ENCODE measurements around the gene STEEP1. TPM values are rescaled to one million over a fixed set of nuclear protein-coding genes. Genes with fewer than 3 reads are reported as not detected.
"Not testable (repeated sequence)": the region's sequence is repeated elsewhere in the genome, so short reads cannot be mapped to it uniquely, and the experiment has no call there.

Gene STEEP1
- total RNA-seq, 1 donor from 2014 or later = 21.6 TPM

DNA sequence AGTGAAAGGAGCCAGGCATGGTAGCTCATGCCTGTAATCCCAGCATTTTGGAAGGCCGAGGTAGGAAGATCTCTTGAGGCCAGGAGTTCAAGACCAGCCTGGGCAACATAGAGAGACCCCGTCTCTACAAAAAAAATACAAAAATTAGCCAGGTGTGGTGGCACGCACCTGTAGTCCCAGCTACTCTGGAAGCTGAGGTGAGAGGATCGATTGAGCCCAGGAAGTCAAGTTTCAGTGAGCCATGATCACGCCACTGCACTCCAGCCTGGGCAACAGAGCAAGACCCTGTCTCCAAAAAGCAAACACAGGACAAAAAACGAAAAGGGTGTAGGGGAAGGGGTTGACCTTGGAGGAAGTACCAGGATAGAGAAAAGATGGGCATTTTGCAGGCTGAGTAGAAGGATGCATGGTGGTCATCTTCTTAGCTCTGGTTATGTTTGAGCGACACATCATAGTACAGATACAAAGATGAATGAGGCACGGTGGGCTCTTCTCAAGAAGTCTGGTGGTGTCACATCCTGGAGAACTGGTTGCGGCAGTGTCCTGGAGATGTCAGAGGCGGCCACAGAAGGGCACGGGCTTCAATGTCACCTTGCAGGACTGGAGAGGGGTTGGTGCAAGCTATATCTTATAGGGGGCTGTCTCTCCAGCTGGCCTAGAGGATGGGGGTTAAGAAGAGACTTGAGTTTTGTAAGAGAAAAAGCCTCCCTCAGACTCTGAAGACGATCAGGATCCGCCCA is 65.0 kb downstream of the STEEP1 start:
- H3K9me3 Mint-ChIP-seq = peaks cover 15% of the 10 kb centered on the region

DNA sequence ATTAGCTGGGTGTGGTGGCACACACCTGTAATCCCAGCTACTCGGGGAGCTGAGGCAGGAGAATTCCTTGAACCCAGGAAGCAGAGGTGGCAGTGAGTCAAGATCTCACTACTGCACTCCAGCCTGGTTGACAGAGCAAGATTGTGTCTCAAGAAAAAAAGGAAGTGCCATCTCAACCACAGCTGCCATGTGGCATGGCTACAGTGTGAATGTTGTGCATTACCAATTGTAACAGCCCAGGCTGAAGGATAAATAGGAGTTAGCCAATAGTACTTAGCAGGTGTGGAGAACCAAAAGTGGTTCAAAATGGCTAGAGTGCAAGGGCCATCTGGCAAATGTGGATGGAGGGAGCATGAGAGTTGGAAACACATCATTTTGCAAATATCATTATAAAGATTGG is 68.0 kb downstream of the STEEP1 start:
- H3K36me3 Mint-ChIP-seq = no peaks in the 10 kb centered on the region
- H3K27ac Mint-ChIP-seq = no peak overlapping the region
- no peak overlapping the region for H3K4me3 Mint-ChIP-seq
- peaks cover 13% of the 10 kb centered on the region for H3K9me3 Mint-ChIP-seq
- H3K27me3 Mint-ChIP-seq (ENCODE audit: low read depth) = no peaks in the 10 kb centered on the region
- H3K4me1 Mint-ChIP-seq = peaks cover 5% of the 10 kb centered on the region
- no peak for DNase-seq (ENCODE audit: low spot score in 2 of 2, unreplicated experiment in 2 of 2)
- TF ChIP-seq, protein P1, sequence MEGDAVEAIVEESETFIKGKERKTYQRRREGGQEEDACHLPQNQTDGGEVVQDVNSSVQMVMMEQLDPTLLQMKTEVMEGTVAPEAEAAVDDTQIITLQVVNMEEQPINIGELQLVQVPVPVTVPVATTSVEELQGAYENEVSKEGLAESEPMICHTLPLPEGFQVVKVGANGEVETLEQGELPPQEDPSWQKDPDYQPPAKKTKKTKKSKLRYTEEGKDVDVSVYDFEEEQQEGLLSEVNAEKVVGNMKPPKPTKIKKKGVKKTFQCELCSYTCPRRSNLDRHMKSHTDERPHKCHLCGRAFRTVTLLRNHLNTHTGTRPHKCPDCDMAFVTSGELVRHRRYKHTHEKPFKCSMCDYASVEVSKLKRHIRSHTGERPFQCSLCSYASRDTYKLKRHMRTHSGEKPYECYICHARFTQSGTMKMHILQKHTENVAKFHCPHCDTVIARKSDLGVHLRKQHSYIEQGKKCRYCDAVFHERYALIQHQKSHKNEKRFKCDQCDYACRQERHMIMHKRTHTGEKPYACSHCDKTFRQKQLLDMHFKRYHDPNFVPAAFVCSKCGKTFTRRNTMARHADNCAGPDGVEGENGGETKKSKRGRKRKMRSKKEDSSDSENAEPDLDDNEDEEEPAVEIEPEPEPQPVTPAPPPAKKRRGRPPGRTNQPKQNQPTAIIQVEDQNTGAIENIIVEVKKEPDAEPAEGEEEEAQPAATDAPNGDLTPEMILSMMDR (IDR thresholded peaks at IDR 0.05; ENCODE audit: unreplicated experiment) = no peak

More for the DNA sequence above, 65.0 kb downstream of the STEEP1 start:
- Mint-ChIP-seq H3K27me3 (ENCODE audit: low read depth) (no peaks in the 10 kb centered on the region), H3K27ac (no peak overlapping the region), H3K4me3 (no peak overlapping the region), H3K4me1 (no peaks in the 10 kb centered on the region), H3K36me3 (no peaks in the 10 kb centered on the region)
- DNase-seq (ENCODE audit: low spot score in 2 of 2, unreplicated experiment in 2 of 2) = no peak
- TF ChIP-seq, protein P1 (IDR thresholded peaks at IDR 0.05; ENCODE audit: unreplicated experiment) = no peak

DNA sequence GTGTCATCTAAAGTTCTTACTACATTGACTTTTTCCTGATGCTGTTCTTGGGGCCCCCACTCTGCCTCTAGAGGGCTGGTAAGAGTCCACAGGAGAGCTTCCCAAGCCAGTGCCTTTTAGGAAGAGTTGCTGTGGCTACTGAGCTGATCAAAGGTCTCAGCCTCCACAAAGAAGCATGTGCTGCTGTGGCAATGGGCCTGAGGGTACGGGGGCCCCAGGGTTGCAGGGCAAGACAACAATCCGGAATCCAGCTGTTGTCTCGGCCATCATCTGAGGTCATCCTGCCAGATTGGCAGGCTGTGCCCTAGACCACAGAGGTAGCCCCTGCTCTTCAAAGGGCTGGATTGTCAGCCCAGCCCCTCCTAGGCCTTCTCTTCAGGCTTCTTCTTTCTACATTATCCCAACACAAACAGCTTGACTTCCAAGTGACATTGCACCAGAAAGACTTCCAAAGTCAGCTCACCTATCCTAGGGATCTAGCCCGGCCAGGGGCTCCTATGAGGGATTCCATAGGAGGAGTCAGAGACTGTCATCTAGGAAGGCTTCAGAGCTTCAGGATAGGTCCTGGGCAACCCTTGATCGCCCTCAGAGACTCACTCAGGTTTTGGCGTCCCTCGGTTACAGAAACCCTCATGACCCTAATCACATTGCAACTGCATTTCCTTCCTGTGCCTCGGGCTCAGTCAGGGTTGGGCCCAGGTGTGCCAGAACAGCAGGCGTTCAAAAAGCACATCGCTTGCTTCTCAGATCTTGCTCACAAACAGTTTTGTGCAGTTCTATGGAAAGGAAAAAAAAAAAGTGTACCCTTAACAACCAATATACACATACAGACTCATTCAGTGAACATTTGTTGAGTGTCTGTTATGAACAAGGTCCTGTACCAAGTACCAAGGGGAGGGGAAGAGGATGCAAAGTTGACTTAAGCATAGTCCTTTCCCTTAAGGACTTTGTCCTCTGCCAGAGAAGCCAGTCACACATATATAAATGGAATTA is 69.2 kb downstream of the STEEP1 start:
- TF ChIP-seq, protein P1 (IDR thresholded peaks at IDR 0.05; ENCODE audit: unreplicated experiment) = no peak
- Mint-ChIP-seq H3K4me1 (peaks cover 5% of the 10 kb centered on the region), H3K27ac (no peak overlapping the region), H3K36me3 (no peaks in the 10 kb centered on the region), H3K27me3 (ENCODE audit: low read depth) (no peaks in the 10 kb centered on the region), H3K9me3 (peaks cover 13% of the 10 kb centered on the region), H3K4me3 (no peak overlapping the region)
- no peak for DNase-seq (ENCODE audit: low spot score in 2 of 2, unreplicated experiment in 2 of 2)

DNA sequence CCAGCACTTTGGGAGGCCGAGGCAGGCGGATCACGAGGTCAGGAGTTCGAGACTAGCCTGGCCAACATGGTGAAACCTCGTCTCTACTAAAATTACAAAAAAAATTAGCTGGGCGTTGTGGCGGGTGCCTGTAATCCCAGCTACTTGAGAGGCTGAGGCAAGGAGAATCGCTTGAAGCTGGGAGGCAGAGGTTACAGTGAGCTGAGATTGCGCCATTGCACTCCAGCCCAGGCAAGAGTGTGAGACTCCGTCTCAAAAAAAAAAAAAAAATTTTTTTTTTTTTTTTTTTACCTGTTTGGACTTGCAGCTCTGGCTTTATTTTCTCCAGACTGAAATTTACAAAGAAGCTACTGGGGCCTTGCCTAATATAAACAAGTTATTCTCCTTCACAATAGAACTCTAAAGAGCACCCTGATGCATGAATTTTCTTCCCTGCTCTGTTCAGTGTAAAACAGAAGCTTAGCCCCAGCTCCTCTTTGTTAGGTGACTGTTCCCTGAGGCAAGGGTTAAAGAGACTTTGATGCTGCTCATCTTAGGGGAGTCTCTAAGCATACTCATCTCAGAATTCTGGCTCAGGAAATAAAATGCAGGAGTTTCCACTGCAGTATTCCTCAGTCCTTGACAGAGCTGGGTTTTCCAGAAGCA is 71.2 kb downstream of the STEEP1 start:
- H3K9me3 Mint-ChIP-seq = peaks cover 13% of the 10 kb centered on the region
- H3K4me1 Mint-ChIP-seq; DNase-seq (ENCODE audit: low spot score in 2 of 2, unreplicated experiment in 2 of 2); H3K4me3 Mint-ChIP-seq; H3K36me3 Mint-ChIP-seq; H3K27me3 Mint-ChIP-seq (ENCODE audit: low read depth); H3K27ac Mint-ChIP-seq: not testable (repeated sequence)

DNA sequence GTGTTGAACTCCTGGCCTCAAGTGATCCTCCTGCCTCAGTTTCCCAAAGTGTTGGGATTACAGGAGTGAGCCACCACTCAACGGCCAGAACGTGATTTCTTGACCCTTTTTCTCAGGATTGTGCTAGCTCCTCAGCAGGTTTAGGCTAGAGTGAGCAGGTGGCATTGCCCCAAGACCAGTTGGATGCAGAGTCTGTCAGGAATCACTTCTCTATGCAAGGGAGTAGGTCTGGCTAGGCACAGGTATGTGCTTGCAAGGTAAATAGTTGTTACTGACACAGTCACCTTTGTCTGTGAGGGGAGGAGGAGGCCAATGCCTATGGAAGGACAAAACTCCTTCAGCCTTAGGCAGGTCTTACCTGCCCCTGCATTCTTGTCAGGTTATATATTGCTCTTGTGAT is 72.7 kb downstream of the STEEP1 start:
- no peak overlapping the region for H3K27ac Mint-ChIP-seq
- no peaks in the 10 kb centered on the region for H3K27me3 Mint-ChIP-seq (ENCODE audit: low read depth)
- no peaks in the 10 kb centered on the region for H3K36me3 Mint-ChIP-seq
- H3K4me1 Mint-ChIP-seq = peaks cover 5% of the 10 kb centered on the region
- H3K9me3 Mint-ChIP-seq = peaks cover 9% of the 10 kb centered on the region
- DNase-seq (ENCODE audit: low spot score in 2 of 2, unreplicated experiment in 2 of 2) = no peak
- H3K4me3 Mint-ChIP-seq = no peak overlapping the region
- TF ChIP-seq, protein P1 (IDR thresholded peaks at IDR 0.05; ENCODE audit: unreplicated experiment) = no peak
